PFSK-1 (cell line): ENCODE results near the gene TCP11.

ENCODE experiments used
- FOXP2 ChIP-seq: optimal IDR thresholded peaks from 2 replicates; pipeline ENCODE3; 2011; ENCODE audit warnings: borderline replicate concordance, control low read depth, inconsistent platforms; ENCODE audit not compliant: insufficient read depth; ENCODE audit errors: extremely low read length, extremely low read depth
- POLR2AphosphoS5 ChIP-seq: IDR thresholded peaks from 2 replicates; pipeline ENCODE4 v1.6.1; 2012; ENCODE audit warnings: low read depth, mild to moderate bottlenecking, control low read depth, low read length, moderate library complexity
- REST ChIP-seq, 2 experiments: IDR thresholded peaks; 2 replicates each; pipeline versions ENCODE4 v1.6.1 to v1.8.0; 2011 to 2012; ENCODE audit warnings: low read depth in 2 of 2, low read length in 2 of 2, control low read depth in 1 of 2, inconsistent platforms in 1 of 2, mild to moderate bottlenecking in 1 of 2, moderate library complexity in 1 of 2; ENCODE audit not compliant: insufficient read depth in 1 of 2
- SIN3A ChIP-seq: IDR thresholded peaks from 2 replicates; pipeline ENCODE4 v1.6.1; 2012; ENCODE audit warnings: mild to moderate bottlenecking, low read length, moderate library complexity, borderline replicate concordance; ENCODE audit not compliant: insufficient read depth
- TAF1 ChIP-seq: IDR thresholded peaks from 2 replicates; pipeline ENCODE4 v1.6.1; 2012; ENCODE audit warnings: low read length, control low read depth, borderline replicate concordance; ENCODE audit not compliant: insufficient read depth

Gene TCP11

GRCh38 chr6:35082046-35082732, 59.0 kb downstream of the TCP11 start:
- TF ChIP-seq POLR2AphosphoS5 (no peak), REST (IDR thresholded peaks at IDR 0.05; ENCODE audit: insufficient read depth in 1 of 2, low read depth in 2 of 2, low read length in 2 of 2) (no peak), SIN3A (no peak), FOXP2 (no peak)

- TF ChIP-seq FOXP2: no peak
- TF ChIP-seq REST (IDR thresholded peaks at IDR 0.05; ENCODE audit: insufficient read depth in 1 of 2, low read depth in 2 of 2, low read length in 2 of 2): no peak
- TF ChIP-seq POLR2AphosphoS5: no peak
Measured at GRCh38 chr6:35081426-35081851, 59.7 kb downstream of the TCP11 start.

GRCh38 chr6:35080821-35081425, 60.2 kb downstream of the TCP11 start:
- TF ChIP-seq REST (IDR thresholded peaks at IDR 0.05; ENCODE audit: insufficient read depth in 1 of 2, low read depth in 2 of 2, low read length in 2 of 2) (no peak), FOXP2 (no peak), POLR2AphosphoS5 (no peak), TAF1 (no peak), SIN3A (no peak)

- no peak for TF ChIP-seq TAF1
- no peak for TF ChIP-seq SIN3A
- no peak for TF ChIP-seq REST (IDR thresholded peaks at IDR 0.05; ENCODE audit: insufficient read depth in 1 of 2, low read depth in 2 of 2, low read length in 2 of 2)
- no peak for TF ChIP-seq POLR2AphosphoS5
- no peak for TF ChIP-seq FOXP2
Measured at GRCh38 chr6:35080016-35080680, 61.0 kb downstream of the TCP11 start.
